HG03097 (cell line): ENCODE results near the gene TMEM141.

Experiments used
- ATAC-seq: cut with Tn5 transposase; IDR thresholded peaks from one replicate; pipeline ENCODE4 v1.9.1; 2021; ENCODE audit not compliant: unreplicated experiment, low FRiP score

TMEM141 gene

GRCh38 chr9:136807281-136808074 is 16.3 kb downstream of the TMEM141 start, which contains the start of gene RABL6:
TSS of gene RABL6 (plus strand) at chr9:136807948. CDS start at chr9:136808197, 249 bp downstream.
- ATAC-seq, result peak; percentile 60

GRCh38 chr9:136808075-136808805 is 17.1 kb downstream of the TMEM141 start:
- ATAC-seq, result peak; percentile 34

- ATAC-seq, result no peak
Measured at GRCh38 chr9:136808806-136809158, 17.6 kb downstream of the TMEM141 start.

GRCh38 chr9:136814725-136815421 is 23.7 kb downstream of the TMEM141 start:
- no peak for ATAC-seq

GRCh38 chr9:136815422-136815782 is 24.3 kb downstream of the TMEM141 start:
- no peak for ATAC-seq

GRCh38 chr9:136820971-136821825 is 30.1 kb downstream of the TMEM141 start:
- no peak for ATAC-seq

GRCh38 chr9:136821826-136822544 is 30.8 kb downstream of the TMEM141 start:
- no peak for ATAC-seq

GRCh38 chr9:136823136-136824046 is 32.2 kb downstream of the TMEM141 start:
- ATAC-seq, result no peak

GRCh38 chr9:136824496-136825225 is 33.5 kb downstream of the TMEM141 start:
- no peak for ATAC-seq

GRCh38 chr9:136825295-136826187 is 34.4 kb downstream of the TMEM141 start:
- no peak for ATAC-seq

GRCh38 chr9:136826188-136826541 is 35.0 kb downstream of the TMEM141 start:
- ATAC-seq, result no peak

- ATAC-seq, result no peak
Measured at GRCh38 chr9:136826703-136827582, 35.8 kb downstream of the TMEM141 start.

GRCh38 chr9:136827794-136828473 is 36.8 kb downstream of the TMEM141 start:
- ATAC-seq, result no peak

- no peak for ATAC-seq
Measured at GRCh38 chr9:136828474-136829140, 37.5 kb downstream of the TMEM141 start.

GRCh38 chr9:136829412-136829811 is 38.3 kb downstream of the TMEM141 start:
- no peak for ATAC-seq
